ENCODE results near the gene DNAH10.

DNAH10 gene

GRCh38 chr12:123816896-123817537 is 54.9 kb downstream of the DNAH10 start:
- in situ Hi-C loops (cut with HindIII; ENCODE audit: low pct_unique_long_range_greater_than_20kb, low sequenced_read_pairs) = no loop called here
- no peak for TF ChIP-seq JUND (IDR thresholded peaks at IDR 0.05; ENCODE audit: low read depth)
- no peak for DNase-seq (ENCODE audit: low read depth in 1 of 2, low spot score in 1 of 2)

- in situ Hi-C loops (cut with HindIII; ENCODE audit: low pct_unique_long_range_greater_than_20kb, low sequenced_read_pairs) = no loop called here
- no peak for DNase-seq (ENCODE audit: low read depth in 1 of 2, low spot score in 1 of 2)
- no peak for TF ChIP-seq JUND (IDR thresholded peaks at IDR 0.05; ENCODE audit: low read depth)
Observed at GRCh38 chr12:123822804-123823203, 60.7 kb downstream of the DNAH10 start.

- DNase-seq (ENCODE audit: low read depth in 1 of 2, low spot score in 1 of 2) = no peak
- TF ChIP-seq JUND (IDR thresholded peaks at IDR 0.05; ENCODE audit: low read depth) = no peak
- in situ Hi-C loops (cut with HindIII; ENCODE audit: low pct_unique_long_range_greater_than_20kb, low sequenced_read_pairs) = no loop called here
Observed at GRCh38 chr12:123828120-123828519, 66.0 kb downstream of the DNAH10 start.

GRCh38 chr12:123828854-123829547 is 66.9 kb downstream of the DNAH10 start:
- no peak for TF ChIP-seq JUND (IDR thresholded peaks at IDR 0.05; ENCODE audit: low read depth)
- no peak for DNase-seq (ENCODE audit: low read depth in 1 of 2, low spot score in 1 of 2)
- in situ Hi-C loops (cut with HindIII; ENCODE audit: low pct_unique_long_range_greater_than_20kb, low sequenced_read_pairs) = no loop called here

GRCh38 chr12:123829561-123829960 is 67.5 kb downstream of the DNAH10 start:
- no peak for DNase-seq (ENCODE audit: low read depth in 1 of 2, low spot score in 1 of 2)
- in situ Hi-C loops (cut with HindIII; ENCODE audit: low pct_unique_long_range_greater_than_20kb, low sequenced_read_pairs) = no loop called here
- no peak for TF ChIP-seq JUND (IDR thresholded peaks at IDR 0.05; ENCODE audit: low read depth)

- in situ Hi-C loops (cut with HindIII; ENCODE audit: low pct_unique_long_range_greater_than_20kb, low sequenced_read_pairs) = no loop called here
- TF ChIP-seq JUND (IDR thresholded peaks at IDR 0.05; ENCODE audit: low read depth) = no peak
- DNase-seq (ENCODE audit: low read depth in 1 of 2, low spot score in 1 of 2) = no peak
Observed at GRCh38 chr12:123830675-123831074, 68.6 kb downstream of the DNAH10 start.

- no peak for TF ChIP-seq JUND (IDR thresholded peaks at IDR 0.05; ENCODE audit: low read depth)
- DNase-seq (ENCODE audit: low read depth in 1 of 2, low spot score in 1 of 2) = no peak
- in situ Hi-C loops (cut with HindIII; ENCODE audit: low pct_unique_long_range_greater_than_20kb, low sequenced_read_pairs) = no loop called here
Observed at GRCh38 chr12:123832052-123832451, 70.0 kb downstream of the DNAH10 start.

- in situ Hi-C loops (cut with HindIII; ENCODE audit: low pct_unique_long_range_greater_than_20kb, low sequenced_read_pairs) = no loop called here
- DNase-seq (ENCODE audit: low read depth in 1 of 2, low spot score in 1 of 2) = no peak
- TF ChIP-seq JUND (IDR thresholded peaks at IDR 0.05; ENCODE audit: low read depth) = no peak
Observed at GRCh38 chr12:123833830-123834229, 71.7 kb downstream of the DNAH10 start.

- DNase-seq (ENCODE audit: low read depth in 1 of 2, low spot score in 1 of 2) = no peak
- no peak for TF ChIP-seq JUND (IDR thresholded peaks at IDR 0.05; ENCODE audit: low read depth)
- in situ Hi-C loops (cut with HindIII; ENCODE audit: low pct_unique_long_range_greater_than_20kb, low sequenced_read_pairs) = no loop called here
Observed at GRCh38 chr12:123834845-123835244, 72.7 kb downstream of the DNAH10 start.

- in situ Hi-C loops (cut with HindIII; ENCODE audit: low pct_unique_long_range_greater_than_20kb, low sequenced_read_pairs) = no loop called here
- TF ChIP-seq JUND (IDR thresholded peaks at IDR 0.05; ENCODE audit: low read depth) = no peak
- no peak for DNase-seq (ENCODE audit: low read depth in 1 of 2, low spot score in 1 of 2)
Observed at GRCh38 chr12:123836292-123836691, 74.2 kb downstream of the DNAH10 start.

- no peak for DNase-seq (ENCODE audit: low read depth in 1 of 2, low spot score in 1 of 2)
- in situ Hi-C loops (cut with HindIII; ENCODE audit: low pct_unique_long_range_greater_than_20kb, low sequenced_read_pairs) = no loop called here
- no peak for TF ChIP-seq JUND (IDR thresholded peaks at IDR 0.05; ENCODE audit: low read depth)
Observed at GRCh38 chr12:123839826-123840225, 77.7 kb downstream of the DNAH10 start.

- DNase-seq (ENCODE audit: low read depth in 1 of 2, low spot score in 1 of 2) = no peak
- in situ Hi-C loops (cut with HindIII; ENCODE audit: low pct_unique_long_range_greater_than_20kb, low sequenced_read_pairs) = no loop called here
- TF ChIP-seq JUND (IDR thresholded peaks at IDR 0.05; ENCODE audit: low read depth) = no peak
Observed at GRCh38 chr12:123840765-123841425, 78.8 kb downstream of the DNAH10 start.
